ELR (cell line): ENCODE results near the gene BICC1.

Experiments used
- DNase-seq: peaks from one replicate; pipeline ENCODE4 v3.0.0-alpha.2; 2015; ENCODE audit warnings: low read depth

The BICC1 gene

GRCh38 chr10:58867683-58868082 lies 355.0 kb downstream of the BICC1 start:
- DNase-seq: no peak

GRCh38 chr10:58868736-58869435 lies 356.2 kb downstream of the BICC1 start:
- DNase-seq: peak; percentile 61

GRCh38 chr10:58870070-58870469 lies 357.4 kb downstream of the BICC1 start:
- DNase-seq: no peak

DNA sequence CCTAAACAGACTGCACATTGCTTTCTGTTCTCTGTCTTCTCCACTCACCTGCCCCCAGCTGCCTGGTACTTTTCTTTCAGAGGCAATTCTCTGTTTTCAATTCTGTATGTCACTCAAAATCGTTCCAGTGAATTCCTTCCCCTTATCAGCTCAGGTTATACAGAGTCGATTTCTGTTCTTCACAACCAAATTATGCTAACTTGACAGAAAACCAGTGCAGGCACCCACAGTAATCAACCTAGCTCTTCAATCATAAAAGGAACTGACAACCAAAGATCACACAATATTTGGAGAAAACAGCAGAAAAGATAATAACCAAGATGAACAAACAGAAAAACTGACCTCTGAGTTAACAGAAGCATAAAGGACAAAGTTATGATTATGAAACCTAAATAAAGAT lies 360.5 kb downstream of the BICC1 start:
- no peak for DNase-seq
